ENCODE results near the gene OR5A2.
"Not testable (repeated sequence)": the region's sequence is repeated elsewhere in the genome, so short reads cannot be mapped to it uniquely, and the experiment has no call there.

Gene OR5A2

GRCh38 chr11:59448484-59448883, 22.3 kb upstream of the OR5A2 start:
- no peak for DNase-seq (ENCODE audit: low spot score)
- Histone ChIP-seq H3K27ac (no peak overlapping the region), H3K4me3 (no peak overlapping the region)
- TF ChIP-seq, protein P1, sequence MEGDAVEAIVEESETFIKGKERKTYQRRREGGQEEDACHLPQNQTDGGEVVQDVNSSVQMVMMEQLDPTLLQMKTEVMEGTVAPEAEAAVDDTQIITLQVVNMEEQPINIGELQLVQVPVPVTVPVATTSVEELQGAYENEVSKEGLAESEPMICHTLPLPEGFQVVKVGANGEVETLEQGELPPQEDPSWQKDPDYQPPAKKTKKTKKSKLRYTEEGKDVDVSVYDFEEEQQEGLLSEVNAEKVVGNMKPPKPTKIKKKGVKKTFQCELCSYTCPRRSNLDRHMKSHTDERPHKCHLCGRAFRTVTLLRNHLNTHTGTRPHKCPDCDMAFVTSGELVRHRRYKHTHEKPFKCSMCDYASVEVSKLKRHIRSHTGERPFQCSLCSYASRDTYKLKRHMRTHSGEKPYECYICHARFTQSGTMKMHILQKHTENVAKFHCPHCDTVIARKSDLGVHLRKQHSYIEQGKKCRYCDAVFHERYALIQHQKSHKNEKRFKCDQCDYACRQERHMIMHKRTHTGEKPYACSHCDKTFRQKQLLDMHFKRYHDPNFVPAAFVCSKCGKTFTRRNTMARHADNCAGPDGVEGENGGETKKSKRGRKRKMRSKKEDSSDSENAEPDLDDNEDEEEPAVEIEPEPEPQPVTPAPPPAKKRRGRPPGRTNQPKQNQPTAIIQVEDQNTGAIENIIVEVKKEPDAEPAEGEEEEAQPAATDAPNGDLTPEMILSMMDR (IDR thresholded peaks at IDR 0.05) = no peak

DNA sequence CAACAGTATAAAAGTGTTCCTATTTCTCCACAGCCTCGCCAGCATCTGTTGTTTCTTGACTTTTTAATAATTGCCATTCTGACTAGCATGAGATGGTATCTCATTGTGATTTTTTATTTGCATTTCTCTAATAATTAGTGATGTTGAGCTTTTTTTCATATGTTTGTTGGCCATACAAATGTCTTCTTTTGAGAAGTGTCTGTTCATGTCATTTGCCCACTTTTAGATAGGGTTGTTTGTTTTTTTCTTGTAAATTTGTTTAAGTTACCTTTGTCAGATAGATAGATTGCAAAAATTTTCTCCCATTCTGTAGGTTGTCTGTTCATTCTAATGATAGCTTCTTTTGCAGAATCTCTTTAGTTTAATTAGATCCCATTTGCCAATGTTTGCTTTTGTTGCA, 19.4 kb upstream of the OR5A2 start:
- H3K4me3 ChIP-seq; DNase-seq (ENCODE audit: low spot score); H3K27ac ChIP-seq: not testable (repeated sequence)

DNA sequence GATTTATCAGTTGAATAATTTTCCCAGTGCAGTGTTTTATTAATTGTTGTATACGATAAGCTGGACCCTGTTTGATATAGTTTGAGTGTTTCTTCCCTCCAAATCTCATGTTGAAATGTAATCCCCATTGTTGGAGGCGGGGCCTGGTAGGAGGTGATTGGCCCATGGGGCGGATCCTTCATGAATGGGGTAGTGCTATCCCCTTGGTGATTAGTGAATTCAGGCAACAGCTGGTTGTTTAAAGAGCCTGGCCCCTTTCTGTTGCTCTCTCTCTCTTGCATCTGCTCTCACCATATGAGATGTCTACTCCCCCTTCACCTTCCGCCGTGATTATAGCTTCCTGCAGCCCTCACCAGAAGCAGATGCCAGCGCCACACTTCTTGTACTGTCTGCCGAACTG, 11.6 kb upstream of the OR5A2 start:
- TF ChIP-seq, protein P1 (IDR thresholded peaks at IDR 0.05) = no peak
- H3K27ac ChIP-seq = no peak overlapping the region
- H3K4me3 ChIP-seq = no peak overlapping the region
- no peak for DNase-seq (ENCODE audit: low spot score)

- no peak within 1 kb of the TSS for H3K27ac ChIP-seq
- H3K4me3 ChIP-seq = no peak within 1 kb of the TSS
- no peak for DNase-seq (ENCODE audit: low spot score)
- TF ChIP-seq, protein P1 (IDR thresholded peaks at IDR 0.05) = no peak
These were observed 10.0 kb upstream of the OR5A2 start, which contains the start of gene OR5A1 for GRCh38 chr11:59436169-59436568. OR5A1 (plus strand) TSS chr11:59436469; CDS start chr11:59443169, 6,700 bp downstream.

GRCh38 chr11:59429924-59430516, 3.8 kb upstream of the OR5A2 start:
- no peak overlapping the region for H3K27ac ChIP-seq
- TF ChIP-seq, protein P1 (IDR thresholded peaks at IDR 0.05) = no peak
- no peak for DNase-seq (ENCODE audit: low spot score)
- H3K4me3 ChIP-seq = no peak overlapping the region

GRCh38 chr11:59427068-59427382, 812 bp upstream of the OR5A2 start:
- no peak for DNase-seq (ENCODE audit: low spot score)
- H3K27ac ChIP-seq = no peak overlapping the region
- no peak overlapping the region for H3K4me3 ChIP-seq
- TF ChIP-seq, protein P1 (IDR thresholded peaks at IDR 0.05) = no peak

- Histone ChIP-seq H3K4me3 (no peak overlapping the region), H3K27ac (no peak overlapping the region)
- no peak for DNase-seq (ENCODE audit: low spot score)
- TF ChIP-seq, protein P1 (IDR thresholded peaks at IDR 0.05) = no peak
These were observed 1.1 kb downstream of the OR5A2 start for GRCh38 chr11:59425131-59425530.

DNA sequence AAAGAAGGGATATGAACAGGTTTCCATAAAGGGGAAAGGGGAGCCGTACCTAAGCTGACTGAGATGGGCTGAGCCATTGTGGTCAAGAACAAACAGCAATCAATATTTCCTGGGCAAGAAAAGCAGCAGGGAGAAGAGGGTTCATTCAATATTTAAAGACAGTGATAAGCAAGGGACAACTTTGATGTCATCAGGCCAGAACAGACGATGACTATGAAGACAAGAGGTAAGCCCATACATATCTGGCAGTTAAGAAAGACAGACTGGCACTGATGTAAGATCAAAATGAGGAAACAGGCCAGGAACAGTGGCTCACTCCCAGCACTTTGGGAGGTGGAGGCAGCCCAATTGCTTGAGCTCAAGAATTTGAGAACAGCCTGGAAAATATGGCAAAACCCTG, 2.4 kb downstream of the OR5A2 start:
- no peak overlapping the region for H3K4me3 ChIP-seq
- TF ChIP-seq, protein P1 (IDR thresholded peaks at IDR 0.05) = no peak
- no peak overlapping the region for H3K27ac ChIP-seq
- DNase-seq (ENCODE audit: low spot score) = no peak
